Measurements from ENCODE around the gene MGRN1. TPM values are rescaled to one million over a fixed set of nuclear protein-coding genes. Genes with fewer than 3 reads are reported as not detected.

Gene MGRN1
- total and polyA plus RNA-seq, 2 experiments from 2014 or later, result 14.0 to 26.4 TPM

Small RNA genes lying within 50 kb of the gene (microRNA-seq; reads per million reads assigned to microRNA genes)
- not detected for gene MIR6769A (ENCODE audit: borderline number of aligned reads)

Small RNA genes lying within 50 kb of the gene (small RNA-seq; reads per million reads assigned to genes)
- gene MIR6769A (ENCODE audit: low read depth, low replicate concordance), result not detected
- not detected for gene RN7SL850P (ENCODE audit: low read depth, low replicate concordance)

Other genes starting within 250 kb of the MGRN1 start
- 13.2 and 27.7 TPM in 2 replicates for gene CORO7, start 208.2 kb upstream of the MGRN1 start, total RNA-seq (2014; rRNA removed; shearing (Covaris generic))
- gene CORO7, start 208.2 kb upstream of the MGRN1 start, polyA plus RNA-seq (2016; fragmentation: Nextera tagmentation; extraction: Ambion mirVana), result 5.9 and 7.3 TPM in 2 replicates
- 43.9 and 47.2 TPM in 2 replicates for gene DNAJA3, start 199.0 kb upstream of the MGRN1 start, total RNA-seq (2014; rRNA removed; shearing (Covaris generic))
- 50.9 and 51.0 TPM in 2 replicates for gene DNAJA3, start 199.0 kb upstream of the MGRN1 start, polyA plus RNA-seq (2016; fragmentation: Nextera tagmentation; extraction: Ambion mirVana)
- 36.2 and 44.2 TPM in 2 replicates for gene NMRAL1, start 150.2 kb upstream of the MGRN1 start, total RNA-seq (2014; rRNA removed; shearing (Covaris generic))
- 37.4 and 37.5 TPM in 2 replicates for gene NMRAL1, start 150.2 kb upstream of the MGRN1 start, polyA plus RNA-seq (2016; fragmentation: Nextera tagmentation; extraction: Ambion mirVana)
- 36.0 and 40.8 TPM in 2 replicates for gene HMOX2, start 148.4 kb upstream of the MGRN1 start, total RNA-seq (2014; rRNA removed; shearing (Covaris generic))
- 60.2 and 61.5 TPM in 2 replicates for gene HMOX2, start 148.4 kb upstream of the MGRN1 start, polyA plus RNA-seq (2016; fragmentation: Nextera tagmentation; extraction: Ambion mirVana)
- 14.7 and 20.7 TPM in 2 replicates for gene CDIP1, start 86.1 kb upstream of the MGRN1 start, total RNA-seq (2014; rRNA removed; shearing (Covaris generic))
- gene CDIP1, start 86.1 kb upstream of the MGRN1 start, polyA plus RNA-seq (2016; fragmentation: Nextera tagmentation; extraction: Ambion mirVana), result 17.7 and 20.3 TPM in 2 replicates
- not detected in 2 replicates for gene C16orf96, start 68.5 kb upstream of the MGRN1 start, total RNA-seq (2014; rRNA removed; shearing (Covaris generic))
- gene C16orf96, start 68.5 kb upstream of the MGRN1 start, polyA plus RNA-seq (2016; fragmentation: Nextera tagmentation; extraction: Ambion mirVana), result not detected in 2 replicates
- gene UBALD1, start 9.9 kb upstream of the MGRN1 start, total RNA-seq (2014; rRNA removed; shearing (Covaris generic)), result 9.9 and 17.4 TPM in 2 replicates
- 10.3 and 11.5 TPM in 2 replicates for gene UBALD1, start 9.9 kb upstream of the MGRN1 start, polyA plus RNA-seq (2016; fragmentation: Nextera tagmentation; extraction: Ambion mirVana)
- 34.8 and 43.6 TPM in 2 replicates for gene NUDT16L1, start 68.7 kb downstream of the MGRN1 start, total RNA-seq (2014; rRNA removed; shearing (Covaris generic))
- 42.9 and 43.6 TPM in 2 replicates for gene NUDT16L1, start 68.7 kb downstream of the MGRN1 start, polyA plus RNA-seq (2016; fragmentation: Nextera tagmentation; extraction: Ambion mirVana)
- 17.6 and 20.0 TPM in 2 replicates for gene ANKS3, start 109.4 kb downstream of the MGRN1 start, total RNA-seq (2014; rRNA removed; shearing (Covaris generic))
- gene ANKS3, start 109.4 kb downstream of the MGRN1 start, polyA plus RNA-seq (2016; fragmentation: Nextera tagmentation; extraction: Ambion mirVana), result 12.8 and 13.0 TPM in 2 replicates
- gene DNAAF8, start 109.7 kb downstream of the MGRN1 start, total RNA-seq (2014; rRNA removed; shearing (Covaris generic)), result 0.25 and 0.86 TPM in 2 replicates
- gene DNAAF8, start 109.7 kb downstream of the MGRN1 start, polyA plus RNA-seq (2016; fragmentation: Nextera tagmentation; extraction: Ambion mirVana), result 1.7 and 2.3 TPM in 2 replicates
- 12.3 and 19.0 TPM in 2 replicates for gene ZNF500, start 142.3 kb downstream of the MGRN1 start, total RNA-seq (2014; rRNA removed; shearing (Covaris generic))
- gene ZNF500, start 142.3 kb downstream of the MGRN1 start, polyA plus RNA-seq (2016; fragmentation: Nextera tagmentation; extraction: Ambion mirVana), result 7.4 and 8.8 TPM in 2 replicates
- not detected in 2 replicates for gene SEPTIN12, start 163.5 kb downstream of the MGRN1 start, total RNA-seq (2014; rRNA removed; shearing (Covaris generic))
- not detected in 2 replicates for gene SEPTIN12, start 163.5 kb downstream of the MGRN1 start, polyA plus RNA-seq (2016; fragmentation: Nextera tagmentation; extraction: Ambion mirVana)
- gene SMIM22, start 170.5 kb downstream of the MGRN1 start, total RNA-seq (2014; rRNA removed; shearing (Covaris generic)), result not detected in 2 replicates
- not detected in 2 replicates for gene SMIM22, start 170.5 kb downstream of the MGRN1 start, polyA plus RNA-seq (2016; fragmentation: Nextera tagmentation; extraction: Ambion mirVana)
- 17.7 and 27.3 TPM in 2 replicates for gene ROGDI, start 177.8 kb downstream of the MGRN1 start, total RNA-seq (2014; rRNA removed; shearing (Covaris generic))
- 21.4 and 25.2 TPM in 2 replicates for gene ROGDI, start 177.8 kb downstream of the MGRN1 start, polyA plus RNA-seq (2016; fragmentation: Nextera tagmentation; extraction: Ambion mirVana)
- gene GLYR1, start 222.5 kb downstream of the MGRN1 start, total RNA-seq (2014; rRNA removed; shearing (Covaris generic)), result 27.4 and 31.2 TPM in 2 replicates
- gene GLYR1, start 222.5 kb downstream of the MGRN1 start, polyA plus RNA-seq (2016; fragmentation: Nextera tagmentation; extraction: Ambion mirVana), result 36.6 and 39.9 TPM in 2 replicates
- gene UBN1, start 222.7 kb downstream of the MGRN1 start, total RNA-seq (2014; rRNA removed; shearing (Covaris generic)), result 16.4 and 18.1 TPM in 2 replicates
- 9.3 and 9.9 TPM in 2 replicates for gene UBN1, start 222.7 kb downstream of the MGRN1 start, polyA plus RNA-seq (2016; fragmentation: Nextera tagmentation; extraction: Ambion mirVana)

All from GM23248 (cell line).